ENCODE data around the gene CDCA4.

DNA sequence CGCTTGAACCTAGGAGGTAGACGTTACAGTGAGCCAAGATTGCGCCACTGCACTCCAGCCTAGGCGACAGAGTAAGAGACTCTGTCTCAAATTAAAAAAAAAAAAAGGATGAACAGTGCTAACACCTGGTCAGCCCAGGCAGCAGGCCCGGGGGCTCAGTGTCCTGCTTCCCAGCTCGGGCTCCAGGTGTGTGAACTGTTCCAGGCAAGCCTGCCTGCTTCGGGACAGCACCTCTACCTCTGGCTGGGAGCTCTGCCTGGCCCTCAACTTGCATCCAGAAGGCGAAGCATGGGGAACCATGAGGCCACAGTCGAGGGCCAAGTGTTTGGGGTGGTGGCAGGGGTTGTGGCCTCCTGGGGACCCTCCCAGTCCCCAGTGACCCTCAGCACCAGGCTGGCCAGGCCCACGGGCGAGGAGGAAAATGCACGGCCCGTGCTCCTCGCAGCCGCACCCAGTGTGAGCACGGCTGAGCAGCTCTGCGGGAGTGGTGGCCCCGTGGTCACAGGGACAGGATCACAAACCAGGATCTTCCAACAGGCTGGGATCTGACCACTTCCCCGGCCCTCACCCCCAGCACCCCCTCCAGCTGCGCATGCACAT, 15.5 kb downstream of the CDCA4 start:
- TF ChIP-seq, protein P1, sequence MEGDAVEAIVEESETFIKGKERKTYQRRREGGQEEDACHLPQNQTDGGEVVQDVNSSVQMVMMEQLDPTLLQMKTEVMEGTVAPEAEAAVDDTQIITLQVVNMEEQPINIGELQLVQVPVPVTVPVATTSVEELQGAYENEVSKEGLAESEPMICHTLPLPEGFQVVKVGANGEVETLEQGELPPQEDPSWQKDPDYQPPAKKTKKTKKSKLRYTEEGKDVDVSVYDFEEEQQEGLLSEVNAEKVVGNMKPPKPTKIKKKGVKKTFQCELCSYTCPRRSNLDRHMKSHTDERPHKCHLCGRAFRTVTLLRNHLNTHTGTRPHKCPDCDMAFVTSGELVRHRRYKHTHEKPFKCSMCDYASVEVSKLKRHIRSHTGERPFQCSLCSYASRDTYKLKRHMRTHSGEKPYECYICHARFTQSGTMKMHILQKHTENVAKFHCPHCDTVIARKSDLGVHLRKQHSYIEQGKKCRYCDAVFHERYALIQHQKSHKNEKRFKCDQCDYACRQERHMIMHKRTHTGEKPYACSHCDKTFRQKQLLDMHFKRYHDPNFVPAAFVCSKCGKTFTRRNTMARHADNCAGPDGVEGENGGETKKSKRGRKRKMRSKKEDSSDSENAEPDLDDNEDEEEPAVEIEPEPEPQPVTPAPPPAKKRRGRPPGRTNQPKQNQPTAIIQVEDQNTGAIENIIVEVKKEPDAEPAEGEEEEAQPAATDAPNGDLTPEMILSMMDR (IDR thresholded peaks at IDR 0.05), result no peak
- no peak for TF ChIP-seq POLR2A (IDR thresholded peaks at IDR 0.05)

Measured in esophagus squamous epithelium (tissue), 4 donors.